SU-DHL-6 (cell line): ENCODE data around the gene TMEM178B.

Experiments
- CTCF ChIP-seq: fragments of 200-600 bp; sonication (generic); IDR thresholded peaks from one replicate; pipeline ENCODE4 v1.5.1; 2017; ENCODE audit warnings: antibody characterized with exemption, mild to moderate bottlenecking, low read length, moderate library complexity; ENCODE audit not compliant: insufficient read depth, poor library complexity, severe bottlenecking
- EZH2phosphoT487 ChIP-seq: fragments of 200-600 bp; sonication (generic), shearing (Covaris generic); conservative IDR thresholded peaks from 2 replicates; pipeline ENCODE4 v1.6.1; 2018; ENCODE audit warnings: mild to moderate bottlenecking, antibody characterized with exemption, low read length, moderate library complexity, mixed read lengths

- no peak for TF ChIP-seq CTCF
- TF ChIP-seq EZH2phosphoT487: no peak
These were observed 168.7 kb downstream of the TMEM178B start for GRCh38 chr7:141242568-141242967.
